HG02798 (cell line): ENCODE data around the gene WDR41.
"Not testable (repeated sequence)": the region's sequence is repeated elsewhere in the genome, so short reads cannot be mapped to it uniquely, and the experiment has no call there.

Experiments
- ATAC-seq: cut with Tn5 transposase; IDR thresholded peaks from one replicate; pipeline ENCODE4 v1.9.1; 2021; ENCODE audit warnings: mild to moderate bottlenecking; ENCODE audit not compliant: unreplicated experiment, poor library complexity

The WDR41 gene

DNA sequence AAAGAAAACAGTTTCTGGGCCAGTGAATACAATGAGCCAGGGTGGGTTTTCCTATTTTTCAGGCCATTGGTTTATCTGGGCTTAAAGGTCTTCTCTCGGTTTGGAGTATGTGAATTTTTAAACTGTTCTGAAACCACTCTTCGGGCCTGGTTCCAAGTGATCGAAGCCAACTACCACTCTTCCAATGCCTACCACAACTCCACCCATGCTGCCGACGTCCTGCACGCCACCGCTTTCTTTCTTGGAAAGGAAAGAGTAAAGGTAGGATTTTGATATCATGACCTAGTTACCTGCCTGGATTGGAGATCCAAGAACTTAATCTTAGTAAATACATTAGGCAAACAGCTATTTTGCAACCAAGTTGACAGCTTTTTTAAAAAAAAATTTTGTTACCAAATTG lies 79.1 kb downstream of the WDR41 start:
- no peak for ATAC-seq

- no peak for ATAC-seq
These were observed 82.1 kb downstream of the WDR41 start for GRCh38 chr5:77409870-77410621.

- no peak for ATAC-seq
These were observed 85.0 kb downstream of the WDR41 start for GRCh38 chr5:77407152-77407551.

GRCh38 chr5:77402796-77403195 lies 89.3 kb downstream of the WDR41 start:
- no peak for ATAC-seq

GRCh38 chr5:77400645-77401044 lies 91.5 kb downstream of the WDR41 start:
- no peak for ATAC-seq

DNA sequence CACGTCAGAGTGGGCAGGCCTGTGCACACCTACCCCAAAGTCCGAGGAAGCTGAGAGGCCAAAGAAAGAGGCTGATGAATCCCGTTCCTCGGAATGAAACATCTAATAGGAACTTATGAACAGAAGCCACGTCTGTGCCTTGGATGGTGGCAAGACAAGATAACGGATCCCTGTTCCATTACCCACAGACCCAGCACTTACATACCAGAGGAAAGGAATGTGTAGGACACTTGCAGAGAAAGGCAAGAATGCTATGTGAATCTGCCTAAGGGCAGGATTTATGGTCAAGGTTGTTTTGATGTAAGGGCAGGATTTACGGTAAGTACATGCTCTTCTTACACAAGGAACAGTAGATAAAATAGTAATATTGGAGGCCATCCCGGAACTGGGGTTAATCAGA lies 93.2 kb downstream of the WDR41 start:
- no peak for ATAC-seq

GRCh38 chr5:77398458-77398857 lies 93.7 kb downstream of the WDR41 start:
- ATAC-seq, result no peak

- ATAC-seq, result no peak
These were observed 94.3 kb downstream of the WDR41 start for GRCh38 chr5:77397686-77398292.

DNA sequence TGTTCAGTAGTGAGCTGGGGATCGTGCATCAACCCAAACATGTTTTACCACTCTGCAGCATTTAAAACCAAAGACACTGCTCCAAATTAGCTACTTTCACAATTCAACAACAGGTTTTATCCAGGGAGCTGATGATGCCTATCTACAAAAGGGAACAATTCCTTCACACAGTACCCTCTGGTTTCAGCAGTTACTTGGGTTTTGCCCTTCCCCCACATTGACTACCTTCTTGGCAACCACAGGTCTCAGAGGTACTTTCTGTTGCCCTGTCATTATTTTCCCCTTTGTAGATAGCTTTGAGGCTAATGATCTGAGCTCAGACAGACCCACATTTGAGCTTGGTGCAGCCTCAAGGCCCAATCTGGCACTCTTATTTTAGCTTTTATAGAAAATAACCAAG lies 96.1 kb downstream of the WDR41 start:
- no peak for ATAC-seq

- ATAC-seq, result no peak
These were observed 97.9 kb downstream of the WDR41 start for GRCh38 chr5:77394064-77394715.

DNA sequence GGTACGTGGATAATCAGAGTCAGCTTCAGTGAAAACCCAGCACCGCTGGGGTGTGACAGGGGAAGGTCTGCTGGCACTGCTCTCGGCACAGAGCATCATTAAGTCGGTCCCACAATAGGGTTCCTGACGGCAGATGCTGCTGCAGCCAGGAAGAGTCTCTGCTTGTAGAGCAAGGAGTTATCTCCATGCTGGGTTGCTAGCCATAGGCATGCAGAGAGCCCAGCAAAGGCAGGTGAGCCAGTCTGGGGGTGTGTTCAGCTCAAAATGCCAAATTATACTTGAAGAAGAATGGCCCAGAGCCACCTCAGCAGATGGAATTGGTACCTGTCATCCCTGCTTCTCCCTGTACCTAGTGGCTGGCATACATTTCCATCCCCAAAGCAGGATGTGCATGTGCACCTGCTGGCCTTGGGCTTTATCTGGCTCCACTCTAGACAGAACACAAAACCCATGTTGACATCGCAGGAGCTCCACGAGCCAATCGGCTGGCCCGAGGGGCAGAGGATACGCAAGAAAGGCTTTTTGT lies 100.8 kb downstream of the WDR41 start:
- no peak for ATAC-seq

DNA sequence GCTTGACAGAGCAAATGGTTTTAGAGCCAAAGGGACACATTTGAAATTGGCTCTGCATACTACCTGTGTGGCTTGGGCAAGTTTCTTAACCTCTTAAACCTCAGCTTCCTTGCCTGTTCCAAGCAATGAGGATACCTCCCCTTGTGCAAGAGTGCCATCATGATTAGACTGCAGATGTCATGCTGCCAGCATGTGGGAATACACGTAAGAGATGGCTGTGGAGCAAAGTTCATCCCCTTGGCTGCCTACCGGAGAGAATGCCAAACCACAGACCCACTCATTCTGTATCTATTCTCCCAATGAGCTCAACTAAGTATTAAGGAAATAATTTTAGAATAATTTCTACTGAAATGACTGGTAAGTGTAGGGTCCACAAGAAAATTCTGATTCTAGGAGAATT lies 101.3 kb downstream of the WDR41 start:
- no peak for ATAC-seq

GRCh38 chr5:77390221-77390620 lies 101.9 kb downstream of the WDR41 start:
- no peak for ATAC-seq

GRCh38 chr5:77389746-77390145 lies 102.4 kb downstream of the WDR41 start:
- ATAC-seq, result no peak

GRCh38 chr5:77386340-77386739 lies 105.8 kb downstream of the WDR41 start:
- ATAC-seq, result not testable (repeated sequence)

DNA sequence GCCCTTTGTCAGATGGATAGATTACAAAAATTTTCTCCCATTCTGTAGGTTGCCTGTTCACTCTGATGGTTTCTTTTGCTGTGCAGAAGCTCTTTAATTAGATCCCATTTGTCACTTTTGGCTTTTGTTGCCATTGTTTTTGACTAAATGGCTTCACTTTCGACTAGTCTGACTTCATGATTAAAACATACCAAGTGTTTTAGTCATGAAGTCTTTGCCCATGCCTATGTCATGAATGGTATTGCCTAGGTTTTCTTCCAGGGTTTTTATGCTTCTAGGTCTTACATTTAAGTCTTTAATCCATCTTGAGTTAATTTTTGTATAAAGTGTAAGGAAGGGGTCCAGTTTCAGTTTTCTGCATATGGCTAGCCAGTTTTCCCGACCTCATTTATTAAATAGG lies 108.8 kb downstream of the WDR41 start:
- not testable (repeated sequence) for ATAC-seq
